HG03558 (cell line): Measurements from ENCODE around the gene PAFAH1B2.
"Not testable (repeated sequence)": the region's sequence is repeated elsewhere in the genome, so short reads cannot be mapped to it uniquely, and the experiment has no call there.

ENCODE experiments used
- ATAC-seq: cut with Tn5 transposase; IDR thresholded peaks from one replicate; pipeline ENCODE4 v1.9.1; 2021; ENCODE audit warnings: moderate number of reproducible peaks; ENCODE audit not compliant: unreplicated experiment; ENCODE audit errors: extremely low read depth

The PAFAH1B2 gene

DNA sequence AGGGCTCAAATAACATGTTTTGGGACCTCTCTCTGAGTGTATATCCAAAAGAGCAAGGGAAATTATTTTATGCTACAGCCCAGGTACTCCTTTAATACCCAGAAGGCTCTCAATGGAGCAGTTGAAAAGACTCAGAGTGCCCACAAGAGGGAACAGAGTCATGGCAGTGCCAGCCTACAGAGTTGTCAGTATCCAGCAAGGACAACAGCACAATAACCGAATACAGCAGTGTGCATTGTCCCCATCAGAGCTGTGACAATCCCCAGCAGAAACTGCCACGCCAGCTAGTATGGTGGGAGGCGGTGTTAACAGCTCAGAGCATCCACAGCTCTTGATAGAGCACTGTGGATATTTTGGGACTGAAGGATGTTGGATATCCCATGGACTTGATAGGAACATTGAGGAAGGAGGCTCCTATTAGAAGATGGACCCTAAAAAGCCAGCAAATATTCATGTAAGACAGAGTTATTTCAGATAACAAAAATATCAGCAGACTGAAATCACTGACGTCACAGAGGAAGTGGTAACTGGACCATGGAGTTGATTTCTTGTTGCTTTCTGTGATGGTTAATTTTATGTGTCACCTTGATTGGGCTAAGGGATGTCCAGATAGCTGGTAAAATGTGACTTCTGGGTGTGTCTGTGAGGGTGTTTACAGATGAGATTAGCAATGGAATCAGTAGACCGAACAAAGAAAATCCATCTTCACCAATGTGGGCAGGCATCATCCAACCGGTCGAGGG, 17.7 kb upstream of the PAFAH1B2 start:
- ATAC-seq = no peak

- ATAC-seq = no peak
Observed at GRCh38 chr11:117127171-117127901, 16.8 kb upstream of the PAFAH1B2 start.

DNA sequence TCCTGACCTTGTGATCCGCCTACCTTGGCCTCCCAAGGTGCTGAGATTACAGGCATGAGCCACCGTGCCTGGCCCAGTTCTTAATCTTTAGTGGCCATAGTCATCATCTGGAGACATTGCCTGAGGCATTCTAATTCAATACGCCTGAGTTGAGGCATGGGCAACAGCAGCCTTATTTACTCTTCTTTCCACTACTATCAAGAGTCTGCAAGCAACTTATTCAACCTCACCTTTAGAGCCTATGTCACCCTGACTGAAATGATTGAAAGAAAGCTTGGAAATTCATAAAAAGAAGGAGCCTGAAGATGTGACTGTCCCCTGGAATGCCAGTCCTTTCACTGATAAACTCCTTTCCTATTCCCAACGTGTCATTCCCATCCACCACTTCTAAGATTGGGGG, 15.8 kb upstream of the PAFAH1B2 start:
- no peak for ATAC-seq

DNA sequence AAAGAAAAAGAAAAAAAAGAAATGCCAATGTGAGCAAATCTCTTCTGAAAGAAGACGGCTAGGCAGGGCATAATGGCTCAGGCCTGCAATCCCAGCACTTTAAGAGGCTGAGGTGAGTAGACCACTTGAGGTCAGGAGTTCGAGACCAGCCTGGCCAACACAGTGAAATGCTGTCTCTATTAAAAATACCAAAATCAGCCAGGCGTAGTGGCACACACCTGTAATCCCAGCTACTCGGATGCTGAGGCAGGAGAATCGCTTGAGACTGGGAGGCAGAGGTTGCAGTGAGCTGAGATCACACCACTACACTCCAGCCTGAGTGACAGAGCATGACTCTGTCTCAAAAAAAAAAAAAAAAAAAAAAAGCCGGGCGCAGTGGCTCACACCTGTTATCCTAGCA, 13.7 kb upstream of the PAFAH1B2 start:
- not testable (repeated sequence) for ATAC-seq

DNA sequence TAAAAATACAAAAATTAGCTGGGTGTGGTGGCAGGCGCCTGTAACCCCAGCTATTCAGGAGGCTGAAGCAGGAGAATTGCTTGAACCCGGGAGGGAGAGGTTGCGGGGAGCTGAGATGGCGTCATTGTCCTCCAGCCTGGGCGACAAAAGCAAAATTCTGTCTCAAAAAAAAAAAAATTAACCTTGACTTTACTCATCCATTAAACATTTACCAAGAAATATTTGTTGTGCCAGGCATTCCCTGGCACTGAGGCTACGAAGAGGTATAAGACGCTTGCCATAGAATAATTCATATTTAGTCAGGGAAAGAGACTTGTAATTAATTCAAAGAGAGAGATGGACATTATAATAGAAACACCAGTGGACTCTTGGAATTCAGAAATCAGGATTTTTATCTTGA, 13.2 kb upstream of the PAFAH1B2 start:
- ATAC-seq = no peak

- ATAC-seq = no peak
Observed at GRCh38 chr11:117134431-117134830, 9.7 kb upstream of the PAFAH1B2 start.

GRCh38 chr11:117134979-117135378, 9.1 kb upstream of the PAFAH1B2 start:
- not testable (repeated sequence) for ATAC-seq

DNA sequence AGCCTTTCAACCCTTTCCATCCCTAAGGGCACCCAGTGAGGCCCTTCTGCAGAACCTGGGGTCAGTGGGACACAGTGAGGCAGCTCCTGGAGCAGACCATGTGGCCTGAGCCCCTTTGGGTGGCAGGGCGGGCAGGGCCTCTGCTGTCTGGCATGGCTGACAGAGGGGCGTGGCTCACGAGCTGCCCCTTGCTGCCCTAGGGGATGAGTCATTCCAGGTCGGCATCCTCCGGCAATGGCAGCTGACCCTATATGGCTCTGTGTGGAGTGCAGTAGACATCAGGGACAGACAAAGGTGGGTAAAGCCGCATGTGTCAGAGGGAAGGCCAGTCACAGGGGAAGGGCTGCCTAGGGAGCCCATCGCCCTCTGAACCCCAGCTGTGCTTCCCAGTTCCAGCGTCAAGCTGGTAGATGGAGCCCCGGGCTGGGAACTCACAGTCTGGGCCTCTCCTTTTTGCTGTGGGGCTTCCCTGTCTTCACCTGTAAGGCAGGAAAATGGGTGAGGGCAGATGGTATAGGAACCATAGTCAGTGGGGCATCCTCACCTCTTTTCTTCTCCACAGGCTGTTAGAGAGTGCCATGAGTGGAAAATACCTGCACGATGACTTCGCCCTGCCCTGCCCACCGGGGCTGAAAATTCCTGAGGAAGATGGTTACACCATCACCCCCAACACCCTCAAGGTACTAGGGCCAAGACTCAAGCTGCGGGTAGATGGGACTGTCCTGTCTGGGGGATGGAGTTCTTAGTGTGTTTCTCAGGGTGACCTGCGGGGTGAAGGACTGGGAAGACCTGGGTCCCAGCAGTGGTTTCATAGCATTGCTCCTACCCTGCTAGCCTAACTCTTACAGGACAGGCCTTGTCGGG, 6.6 kb upstream of the PAFAH1B2 start:
- ATAC-seq = not testable (repeated sequence)

GRCh38 chr11:117143390-117143789, 697 bp upstream of the PAFAH1B2 start:
- no peak for ATAC-seq

GRCh38 chr11:117144477-117145392, 648 bp downstream of the PAFAH1B2 start:
- no peak for ATAC-seq

DNA sequence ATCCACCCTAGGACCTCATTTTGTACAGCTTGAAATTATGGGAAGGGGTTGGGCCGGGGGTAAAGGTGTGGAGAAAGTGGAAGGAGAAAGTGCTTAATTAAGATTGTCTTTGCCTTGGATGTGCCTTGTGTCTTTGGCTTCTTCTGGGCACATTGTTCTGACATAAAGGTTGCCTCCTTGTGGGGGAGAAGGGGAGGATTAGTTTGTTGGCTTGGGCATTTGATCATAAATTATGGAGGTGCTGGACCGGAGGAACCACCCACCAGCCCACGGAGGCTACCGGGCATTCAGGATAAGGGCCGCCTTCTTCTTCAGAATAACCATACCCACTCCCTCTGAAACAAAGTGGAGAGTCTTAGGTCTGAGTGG, 1.3 kb downstream of the PAFAH1B2 start:
- ATAC-seq = no peak

DNA sequence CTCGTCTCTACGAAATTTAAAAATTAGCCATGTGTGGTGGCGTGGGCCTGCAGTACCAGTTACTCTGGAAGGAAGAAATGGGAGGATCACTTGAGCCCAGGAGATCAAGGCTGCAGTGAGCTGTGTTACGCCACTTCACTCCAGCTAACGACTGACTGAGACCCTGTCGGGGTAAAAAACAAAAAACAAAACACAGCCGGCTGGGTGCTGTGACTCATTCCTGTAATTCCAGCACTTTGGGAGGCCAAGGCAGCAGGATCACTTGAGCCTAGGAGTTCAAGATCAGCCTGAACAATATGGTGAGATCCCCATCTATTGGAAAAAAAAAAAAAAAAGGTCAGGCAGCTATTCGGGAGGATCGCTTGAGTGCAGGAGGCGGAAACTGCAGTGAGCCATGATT, 2.4 kb downstream of the PAFAH1B2 start:
- no peak for ATAC-seq

DNA sequence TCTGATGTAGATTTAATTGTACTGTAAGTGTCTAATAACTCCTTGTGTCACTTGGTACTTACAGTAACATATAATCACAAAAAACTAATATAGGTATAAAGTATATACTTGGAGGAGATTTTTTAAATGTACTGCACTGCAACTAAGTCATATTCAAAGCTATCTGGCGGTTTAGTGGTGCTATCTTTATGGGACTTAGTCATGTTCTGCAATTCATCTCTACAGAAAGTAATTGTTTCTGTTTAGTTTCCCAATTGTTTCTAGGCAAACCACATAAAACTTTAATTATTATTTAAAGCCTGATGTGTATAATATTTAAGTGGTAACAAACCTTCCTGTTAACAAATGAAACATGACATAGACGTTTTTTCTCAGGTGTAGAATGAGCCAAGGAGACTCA, 8.0 kb downstream of the PAFAH1B2 start:
- ATAC-seq = no peak

DNA sequence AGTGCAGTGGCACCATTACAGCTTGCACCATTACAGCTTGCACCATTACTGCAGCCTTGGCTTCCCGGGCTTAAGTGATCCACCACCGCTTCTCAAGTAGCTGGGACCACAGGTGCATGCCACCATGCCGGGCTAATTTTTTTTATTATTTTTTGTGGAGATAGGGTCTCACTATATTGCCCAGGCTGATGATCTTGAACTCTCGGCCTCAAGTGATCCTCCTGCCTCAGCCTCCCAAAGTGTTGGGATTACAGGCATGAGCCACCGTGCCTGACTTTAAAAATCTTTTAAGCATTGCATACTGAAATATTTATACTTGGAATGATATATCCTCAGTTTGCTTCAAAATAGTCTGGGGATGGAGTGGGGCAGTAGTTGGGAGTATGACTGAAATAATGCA, 10.4 kb downstream of the PAFAH1B2 start:
- ATAC-seq = no peak

- no peak for ATAC-seq
Observed at GRCh38 chr11:117157507-117157906, 13.4 kb downstream of the PAFAH1B2 start.

- no peak for ATAC-seq
Observed at GRCh38 chr11:117159892-117160291, 15.8 kb downstream of the PAFAH1B2 start.

GRCh38 chr11:117160826-117161225, 16.7 kb downstream of the PAFAH1B2 start:
- ATAC-seq = no peak

DNA sequence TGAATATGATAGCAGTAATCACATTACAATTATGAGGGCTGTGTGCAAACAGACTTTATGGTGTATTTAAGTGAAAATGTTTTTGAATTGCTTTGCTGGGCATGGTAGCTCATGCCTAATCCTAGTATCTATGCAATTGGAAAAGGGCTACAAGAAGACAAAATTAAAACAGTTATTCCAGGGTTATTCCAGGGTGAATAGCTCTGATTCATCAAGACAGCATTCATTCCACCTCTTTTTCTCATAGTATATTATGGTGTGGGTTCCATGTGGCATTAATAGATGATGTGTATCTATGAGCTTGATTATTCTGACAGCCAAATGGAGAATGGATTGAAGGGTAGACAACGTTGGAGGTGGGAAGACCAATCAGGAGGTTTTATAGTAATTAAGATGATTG, 22.4 kb downstream of the PAFAH1B2 start:
- ATAC-seq = no peak

GRCh38 chr11:117169736-117170135, 25.6 kb downstream of the PAFAH1B2 start:
- no peak for ATAC-seq

DNA sequence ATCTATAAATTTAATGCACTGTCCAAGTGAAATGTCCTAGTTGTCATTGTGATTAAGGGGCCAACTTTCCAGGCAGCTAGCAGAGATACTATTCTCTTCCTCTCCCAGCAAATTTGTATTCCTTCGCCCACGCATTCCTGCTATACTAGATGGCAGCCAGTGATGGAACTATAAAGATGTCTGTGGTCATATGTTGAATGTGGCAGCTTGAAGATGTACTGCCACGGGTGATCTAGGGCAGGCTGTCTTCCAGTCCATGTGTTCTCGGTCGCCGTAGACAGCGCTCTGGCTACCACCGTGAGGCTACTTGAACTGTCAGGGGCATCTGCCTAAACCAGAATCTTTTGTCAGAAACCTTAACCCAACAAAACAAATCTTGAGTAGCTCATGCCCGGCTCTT, 26.1 kb downstream of the PAFAH1B2 start:
- ATAC-seq = no peak
